ENCODE results near the gene KMT2B.

Gene KMT2B

DNA sequence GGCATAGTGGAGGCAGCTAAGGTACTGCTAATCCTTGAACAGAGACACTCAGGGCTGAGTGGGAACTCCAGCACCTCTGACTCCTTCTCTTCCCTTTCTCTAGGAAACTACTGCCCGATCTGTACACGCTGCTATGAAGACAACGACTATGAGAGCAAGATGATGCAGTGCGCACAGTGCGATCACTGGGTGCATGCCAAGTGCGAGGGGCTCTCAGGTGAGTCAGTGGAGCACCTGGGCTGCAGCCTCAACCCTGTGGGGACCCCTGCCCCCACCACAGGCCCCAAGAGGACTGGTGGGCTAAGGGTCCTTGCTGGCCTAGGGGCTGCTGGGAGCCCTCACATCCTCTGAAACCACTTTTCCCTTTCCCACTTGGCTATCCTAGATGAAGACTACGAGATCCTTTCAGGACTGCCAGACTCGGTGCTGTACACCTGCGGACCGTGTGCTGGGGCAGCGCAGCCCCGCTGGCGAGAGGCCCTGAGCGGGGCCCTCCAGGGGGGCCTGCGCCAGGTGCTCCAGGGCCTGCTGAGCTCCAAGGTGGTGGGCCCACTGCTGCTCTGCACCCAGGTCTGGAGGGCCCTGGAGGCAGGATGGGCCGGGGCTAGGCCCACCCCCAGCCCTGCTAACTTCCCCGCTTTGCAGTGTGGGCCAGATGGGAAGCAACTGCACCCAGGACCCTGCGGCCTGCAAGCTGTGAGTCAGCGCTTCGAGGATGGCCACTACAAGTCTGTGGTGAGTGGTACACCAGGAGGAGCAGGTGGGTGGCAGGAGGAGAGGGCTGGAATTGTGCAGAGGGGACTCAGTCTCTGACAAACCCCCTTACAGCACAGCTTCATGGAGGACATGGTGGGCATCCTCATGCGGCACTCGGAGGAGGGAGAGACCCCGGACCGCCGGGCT lies 9.5 kb downstream of the KMT2B start:
- Histone ChIP-seq H3K9me3 (ENCODE audit: severe bottlenecking) (no peaks in the 10 kb centered on the region), H3K27me3 (ENCODE audit: insufficient read depth, low read depth, severe bottlenecking) (no peaks in the 10 kb centered on the region), H3K36me3 (peaks cover 97% of the 10 kb centered on the region), H3K27ac (no peak overlapping the region), H3K4me3 (ENCODE audit: low read depth, low read length) (no peak overlapping the region)
- DNase-seq, result no peak
- TF ChIP-seq, protein P1, sequence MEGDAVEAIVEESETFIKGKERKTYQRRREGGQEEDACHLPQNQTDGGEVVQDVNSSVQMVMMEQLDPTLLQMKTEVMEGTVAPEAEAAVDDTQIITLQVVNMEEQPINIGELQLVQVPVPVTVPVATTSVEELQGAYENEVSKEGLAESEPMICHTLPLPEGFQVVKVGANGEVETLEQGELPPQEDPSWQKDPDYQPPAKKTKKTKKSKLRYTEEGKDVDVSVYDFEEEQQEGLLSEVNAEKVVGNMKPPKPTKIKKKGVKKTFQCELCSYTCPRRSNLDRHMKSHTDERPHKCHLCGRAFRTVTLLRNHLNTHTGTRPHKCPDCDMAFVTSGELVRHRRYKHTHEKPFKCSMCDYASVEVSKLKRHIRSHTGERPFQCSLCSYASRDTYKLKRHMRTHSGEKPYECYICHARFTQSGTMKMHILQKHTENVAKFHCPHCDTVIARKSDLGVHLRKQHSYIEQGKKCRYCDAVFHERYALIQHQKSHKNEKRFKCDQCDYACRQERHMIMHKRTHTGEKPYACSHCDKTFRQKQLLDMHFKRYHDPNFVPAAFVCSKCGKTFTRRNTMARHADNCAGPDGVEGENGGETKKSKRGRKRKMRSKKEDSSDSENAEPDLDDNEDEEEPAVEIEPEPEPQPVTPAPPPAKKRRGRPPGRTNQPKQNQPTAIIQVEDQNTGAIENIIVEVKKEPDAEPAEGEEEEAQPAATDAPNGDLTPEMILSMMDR (IDR thresholded peaks at IDR 0.05; ENCODE audit: low read depth, low read length), result no peak

DNA sequence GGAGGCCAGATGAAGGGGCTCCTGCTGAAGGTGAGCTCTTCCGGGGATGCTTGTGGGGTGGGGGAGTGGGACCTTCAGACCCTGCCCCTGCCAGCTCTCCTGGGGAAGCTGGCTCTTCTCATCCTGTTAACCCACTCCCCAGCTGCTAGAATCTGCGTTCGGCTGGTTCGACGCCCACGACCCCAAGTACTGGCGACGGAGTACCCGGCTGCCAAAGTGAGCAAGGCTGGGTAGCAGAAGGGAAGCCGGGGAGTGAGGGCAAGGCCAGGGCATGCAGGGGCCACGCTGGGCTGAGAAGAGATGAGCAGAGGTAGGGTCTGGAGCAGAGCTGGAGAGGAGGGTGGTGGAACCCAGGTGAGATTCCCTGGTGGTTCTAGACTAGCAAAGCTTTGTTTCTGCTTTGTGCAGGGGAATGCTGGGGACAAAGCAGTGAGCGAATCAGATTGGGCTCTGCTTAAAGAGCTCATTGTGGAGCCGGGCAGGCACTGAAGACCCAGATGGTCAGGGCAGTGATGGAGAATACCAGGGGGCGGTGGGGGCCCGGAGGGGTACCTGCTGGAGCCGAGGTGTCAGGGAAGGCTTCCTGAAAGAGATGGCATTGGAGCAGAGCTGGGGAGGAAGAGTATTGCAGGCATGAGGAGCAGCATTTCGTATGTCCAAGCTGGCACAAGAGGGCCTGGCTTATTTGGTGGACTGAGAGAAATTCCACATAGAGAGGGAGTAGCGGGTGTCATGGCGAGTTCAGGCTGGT lies 10.3 kb downstream of the KMT2B start:
- H3K27ac ChIP-seq, result no peak overlapping the region
- peaks cover 95% of the 10 kb centered on the region for H3K36me3 ChIP-seq
- TF ChIP-seq, protein P1 (IDR thresholded peaks at IDR 0.05; ENCODE audit: low read depth, low read length), result no peak
- H3K9me3 ChIP-seq (ENCODE audit: severe bottlenecking), result no peaks in the 10 kb centered on the region
- no peak overlapping the region for H3K4me3 ChIP-seq (ENCODE audit: low read depth, low read length)
- H3K27me3 ChIP-seq (ENCODE audit: insufficient read depth, low read depth, severe bottlenecking), result no peaks in the 10 kb centered on the region
- DNase-seq, result no peak

DNA sequence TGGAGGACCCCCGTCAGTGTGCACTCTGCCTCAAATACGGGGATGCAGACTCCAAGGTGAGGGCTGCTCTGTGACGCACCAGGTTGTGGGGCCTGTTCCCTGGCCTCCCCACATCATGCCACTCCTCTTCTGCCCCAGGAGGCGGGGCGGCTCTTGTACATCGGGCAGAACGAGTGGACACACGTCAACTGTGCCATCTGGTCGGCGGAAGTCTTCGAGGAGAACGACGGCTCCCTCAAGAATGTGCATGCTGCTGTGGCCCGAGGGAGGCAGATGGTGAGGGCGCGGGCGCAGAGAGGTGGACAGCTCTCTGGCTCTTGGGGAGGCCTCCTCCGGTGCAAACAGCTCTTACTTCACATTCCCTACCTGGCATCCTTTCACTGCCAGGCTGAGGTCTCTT lies 11.2 kb downstream of the KMT2B start:
- no peak overlapping the region for H3K4me3 ChIP-seq (ENCODE audit: low read depth, low read length)
- TF ChIP-seq, protein P1 (IDR thresholded peaks at IDR 0.05; ENCODE audit: low read depth, low read length), result no peak
- H3K9me3 ChIP-seq (ENCODE audit: severe bottlenecking), result no peaks in the 10 kb centered on the region
- no peak overlapping the region for H3K27ac ChIP-seq
- H3K27me3 ChIP-seq (ENCODE audit: insufficient read depth, low read depth, severe bottlenecking), result no peaks in the 10 kb centered on the region
- no peak for DNase-seq
- H3K36me3 ChIP-seq, result peaks cover 93% of the 10 kb centered on the region

DNA sequence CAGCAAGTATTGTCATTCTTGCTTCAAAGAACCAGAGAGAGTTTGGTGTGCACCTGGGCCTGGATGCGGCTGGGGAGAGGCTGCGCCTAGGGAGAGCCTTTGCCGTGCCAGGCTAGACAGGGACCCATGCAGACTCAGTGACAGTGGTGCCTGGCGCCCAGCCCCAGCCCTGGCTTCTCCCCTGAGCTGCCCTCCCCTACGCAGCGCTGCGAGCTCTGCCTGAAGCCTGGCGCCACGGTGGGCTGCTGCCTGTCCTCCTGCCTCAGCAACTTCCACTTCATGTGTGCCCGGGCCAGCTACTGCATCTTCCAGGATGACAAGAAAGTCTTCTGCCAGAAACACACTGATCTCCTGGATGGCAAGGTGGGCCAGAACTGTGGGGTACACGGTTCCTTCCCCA lies 12.0 kb downstream of the KMT2B start:
- no peak for DNase-seq
- no peak overlapping the region for H3K4me3 ChIP-seq (ENCODE audit: low read depth, low read length)
- H3K9me3 ChIP-seq (ENCODE audit: severe bottlenecking), result no peaks in the 10 kb centered on the region
- H3K27ac ChIP-seq, result no peak overlapping the region
- no peaks in the 10 kb centered on the region for H3K27me3 ChIP-seq (ENCODE audit: insufficient read depth, low read depth, severe bottlenecking)
- peaks cover 93% of the 10 kb centered on the region for H3K36me3 ChIP-seq
- TF ChIP-seq, protein P1 (IDR thresholded peaks at IDR 0.05; ENCODE audit: low read depth, low read length), result no peak

DNA sequence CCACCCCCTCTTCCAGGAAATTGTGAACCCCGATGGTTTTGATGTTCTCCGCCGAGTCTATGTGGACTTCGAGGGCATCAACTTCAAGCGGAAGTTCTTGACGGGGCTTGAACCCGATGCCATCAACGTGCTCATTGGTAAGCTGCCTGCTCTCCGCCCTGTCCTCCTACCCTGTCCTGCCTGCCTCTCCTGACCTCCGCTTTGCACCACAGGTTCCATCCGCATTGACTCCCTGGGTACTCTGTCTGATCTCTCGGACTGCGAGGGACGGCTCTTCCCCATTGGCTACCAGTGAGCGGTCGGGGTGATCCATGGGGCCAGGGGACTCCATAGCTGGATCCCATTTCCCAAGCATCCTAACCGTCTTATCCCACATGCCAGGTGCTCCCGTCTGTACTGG lies 12.5 kb downstream of the KMT2B start:
- no peaks in the 10 kb centered on the region for H3K27me3 ChIP-seq (ENCODE audit: insufficient read depth, low read depth, severe bottlenecking)
- no peak for DNase-seq
- TF ChIP-seq, protein P1 (IDR thresholded peaks at IDR 0.05; ENCODE audit: low read depth, low read length), result no peak
- no peak overlapping the region for H3K27ac ChIP-seq
- no peaks in the 10 kb centered on the region for H3K9me3 ChIP-seq (ENCODE audit: severe bottlenecking)
- peaks cover 89% of the 10 kb centered on the region for H3K36me3 ChIP-seq
- no peak overlapping the region for H3K4me3 ChIP-seq (ENCODE audit: low read depth, low read length)

All from WERI-Rb-1 (cell line).